HCT116 (cell line): ENCODE results near the gene FAM111A.

Source experiments
- POLR2A ChIP-seq: IDR thresholded peaks from 2 replicates; pipeline ENCODE4 v1.7.0; 2011; ENCODE audit warnings: borderline replicate concordance; ENCODE audit not compliant: insufficient read depth, insufficient read length; ENCODE audit errors: extremely low read depth
- POLR2AphosphoS5 ChIP-seq: IDR thresholded peaks from 2 replicates; pipeline ENCODE4 v1.6.1; 2011; ENCODE audit warnings: mild to moderate bottlenecking, low read depth, low read length, moderate library complexity
- TF ChIP-seq, protein P1 (sequence below), 3 experiments: fragments of 200-600 bp in 1 of 3; sonication (generic) in 1 of 3; IDR thresholded peaks in 2 of 3; conservative IDR thresholded peaks in 1 of 3; 2 replicates each; pipeline ENCODE4 v1.5.1; 2012 to 2017; ENCODE audit warnings: low read depth in 2 of 3, low read length in 2 of 3, antibody characterized with exemption in 1 of 3, borderline replicate concordance in 1 of 3, control low read depth in 1 of 3, mild to moderate bottlenecking in 1 of 3, mixed read lengths in 1 of 3, mixed run types in 1 of 3, moderate library complexity in 1 of 3; ENCODE audit not compliant: insufficient read depth in 1 of 3
- TF ChIP-seq, protein P2 (sequence below): IDR thresholded peaks from 2 replicates; pipeline ENCODE4 v1.6.1; 2012; ENCODE audit warnings: low read depth

DNA sequence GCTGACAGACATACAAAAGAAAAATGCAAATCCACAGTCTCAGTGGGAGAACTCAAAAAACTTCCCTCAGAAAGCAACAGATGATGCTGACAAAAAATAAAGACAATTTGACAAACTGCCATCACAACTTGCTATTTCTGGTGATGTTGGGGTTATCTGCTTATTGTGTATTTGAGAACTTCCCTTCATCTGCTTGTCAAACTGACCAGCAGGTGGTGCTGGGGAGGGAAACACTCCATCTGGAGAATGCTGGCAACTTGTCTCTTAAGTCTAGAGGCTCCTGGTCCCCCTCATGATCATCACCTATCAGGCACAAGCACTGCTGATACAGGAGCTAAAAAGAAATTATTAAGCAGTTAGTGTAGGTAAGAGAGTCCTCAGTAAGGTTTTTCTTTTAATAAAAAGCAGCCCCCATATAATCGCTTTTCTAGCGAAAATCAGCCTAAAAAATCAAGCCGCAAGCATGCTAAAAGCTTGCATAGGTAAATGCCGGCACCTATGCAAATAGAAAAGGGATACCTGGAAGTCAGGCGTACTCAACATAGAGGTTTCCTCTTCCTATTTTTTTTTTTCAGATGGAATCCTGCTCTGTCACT, 45.4 kb upstream of the FAM111A start:
- TF ChIP-seq POLR2A (no peak), POLR2AphosphoS5 (no peak)
- TF ChIP-seq, protein P1, sequence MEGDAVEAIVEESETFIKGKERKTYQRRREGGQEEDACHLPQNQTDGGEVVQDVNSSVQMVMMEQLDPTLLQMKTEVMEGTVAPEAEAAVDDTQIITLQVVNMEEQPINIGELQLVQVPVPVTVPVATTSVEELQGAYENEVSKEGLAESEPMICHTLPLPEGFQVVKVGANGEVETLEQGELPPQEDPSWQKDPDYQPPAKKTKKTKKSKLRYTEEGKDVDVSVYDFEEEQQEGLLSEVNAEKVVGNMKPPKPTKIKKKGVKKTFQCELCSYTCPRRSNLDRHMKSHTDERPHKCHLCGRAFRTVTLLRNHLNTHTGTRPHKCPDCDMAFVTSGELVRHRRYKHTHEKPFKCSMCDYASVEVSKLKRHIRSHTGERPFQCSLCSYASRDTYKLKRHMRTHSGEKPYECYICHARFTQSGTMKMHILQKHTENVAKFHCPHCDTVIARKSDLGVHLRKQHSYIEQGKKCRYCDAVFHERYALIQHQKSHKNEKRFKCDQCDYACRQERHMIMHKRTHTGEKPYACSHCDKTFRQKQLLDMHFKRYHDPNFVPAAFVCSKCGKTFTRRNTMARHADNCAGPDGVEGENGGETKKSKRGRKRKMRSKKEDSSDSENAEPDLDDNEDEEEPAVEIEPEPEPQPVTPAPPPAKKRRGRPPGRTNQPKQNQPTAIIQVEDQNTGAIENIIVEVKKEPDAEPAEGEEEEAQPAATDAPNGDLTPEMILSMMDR (IDR thresholded peaks at IDR 0.05 in 2 of 3, conservative IDR thresholded peaks at IDR 0.05 in 1 of 3; ENCODE audit: borderline replicate concordance in 1 of 3, insufficient read depth in 1 of 3, low read depth in 2 of 3, low read length in 2 of 3) = peak; percentile 37 to 74 (median 65); a peak in 5 of 6 replicates
- TF ChIP-seq, protein P2, sequence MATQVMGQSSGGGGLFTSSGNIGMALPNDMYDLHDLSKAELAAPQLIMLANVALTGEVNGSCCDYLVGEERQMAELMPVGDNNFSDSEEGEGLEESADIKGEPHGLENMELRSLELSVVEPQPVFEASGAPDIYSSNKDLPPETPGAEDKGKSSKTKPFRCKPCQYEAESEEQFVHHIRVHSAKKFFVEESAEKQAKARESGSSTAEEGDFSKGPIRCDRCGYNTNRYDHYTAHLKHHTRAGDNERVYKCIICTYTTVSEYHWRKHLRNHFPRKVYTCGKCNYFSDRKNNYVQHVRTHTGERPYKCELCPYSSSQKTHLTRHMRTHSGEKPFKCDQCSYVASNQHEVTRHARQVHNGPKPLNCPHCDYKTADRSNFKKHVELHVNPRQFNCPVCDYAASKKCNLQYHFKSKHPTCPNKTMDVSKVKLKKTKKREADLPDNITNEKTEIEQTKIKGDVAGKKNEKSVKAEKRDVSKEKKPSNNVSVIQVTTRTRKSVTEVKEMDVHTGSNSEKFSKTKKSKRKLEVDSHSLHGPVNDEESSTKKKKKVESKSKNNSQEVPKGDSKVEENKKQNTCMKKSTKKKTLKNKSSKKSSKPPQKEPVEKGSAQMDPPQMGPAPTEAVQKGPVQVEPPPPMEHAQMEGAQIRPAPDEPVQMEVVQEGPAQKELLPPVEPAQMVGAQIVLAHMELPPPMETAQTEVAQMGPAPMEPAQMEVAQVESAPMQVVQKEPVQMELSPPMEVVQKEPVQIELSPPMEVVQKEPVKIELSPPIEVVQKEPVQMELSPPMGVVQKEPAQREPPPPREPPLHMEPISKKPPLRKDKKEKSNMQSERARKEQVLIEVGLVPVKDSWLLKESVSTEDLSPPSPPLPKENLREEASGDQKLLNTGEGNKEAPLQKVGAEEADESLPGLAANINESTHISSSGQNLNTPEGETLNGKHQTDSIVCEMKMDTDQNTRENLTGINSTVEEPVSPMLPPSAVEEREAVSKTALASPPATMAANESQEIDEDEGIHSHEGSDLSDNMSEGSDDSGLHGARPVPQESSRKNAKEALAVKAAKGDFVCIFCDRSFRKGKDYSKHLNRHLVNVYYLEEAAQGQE = no peak
